ENCODE data around the gene PCDHA11. TPM values are rescaled to one million over a fixed set of nuclear protein-coding genes. Genes with fewer than 3 reads are reported as not detected.

Gene PCDHA11
- total and polyA plus RNA-seq, 2 donors (not counting 3 experiments of a cell fraction or from before 2014, with no cell fraction given), result not detected

DNA sequence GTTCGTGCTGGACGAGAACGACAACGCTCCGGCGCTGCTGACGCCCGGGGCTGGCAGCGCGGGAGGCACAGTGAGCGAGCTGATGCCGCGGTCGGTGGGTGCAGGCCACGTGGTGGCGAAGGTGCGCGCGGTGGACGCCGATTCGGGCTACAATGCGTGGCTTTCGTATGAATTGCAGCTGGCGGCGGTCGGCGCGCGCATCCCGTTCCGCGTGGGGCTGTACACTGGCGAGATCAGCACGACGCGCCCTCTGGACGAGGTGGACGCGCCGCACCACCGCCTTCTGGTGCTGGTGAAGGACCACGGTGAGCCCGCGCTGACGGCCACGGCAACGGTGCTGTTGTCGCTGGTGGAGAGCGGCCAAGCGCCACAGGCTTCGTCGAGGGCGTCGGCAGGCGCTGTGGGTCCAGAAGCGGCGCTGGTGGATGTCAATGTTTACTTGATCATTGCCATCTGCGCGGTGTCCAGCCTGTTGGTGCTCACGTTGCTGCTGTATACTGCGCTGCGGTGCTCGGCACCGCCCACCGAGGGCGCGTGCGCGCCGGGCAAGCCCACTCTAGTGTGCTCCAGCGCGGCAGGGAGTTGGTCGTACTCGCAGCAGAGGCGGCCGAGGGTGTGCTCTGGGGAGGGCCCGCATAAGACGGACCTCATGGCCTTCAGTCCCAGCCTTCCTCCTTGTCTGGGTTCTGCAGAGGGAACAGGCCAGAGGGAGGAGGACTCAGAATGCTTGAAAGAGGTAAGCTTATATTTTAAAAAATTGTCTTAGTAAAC lies 15.4 kb downstream of the PCDHA11 start:
- Histone ChIP-seq H3K9ac (replicated peaks; ENCODE audit: extremely low read depth, insufficient read depth, low read length) (no peak overlapping the region), H2AFZ (ENCODE audit: low read depth, low read length) (no peak overlapping the region), H3K27me3 (ENCODE audit: control insufficient read depth in 2 of 2, insufficient read depth in 2 of 2, low read length in 2 of 2) (peaks cover 0 to 5% of the 10 kb centered on the region in 2 experiments), H3K4me2 (ENCODE audit: insufficient read depth, low read length) (no peak overlapping the region), H3K27ac (ENCODE audit: insufficient read depth, low read depth, low read length) (no peak overlapping the region), H3K36me3 (ENCODE audit: control insufficient read depth in 2 of 2, extremely low read depth in 1 of 2, insufficient read depth in 2 of 2, low read length in 2 of 2) (no peaks in the 10 kb centered on the region), H3K9me1 (replicated peaks; ENCODE audit: control insufficient read depth, extremely low read depth, insufficient read depth, low read length) (no peaks in the 10 kb centered on the region), H3K4me1 (ENCODE audit: control insufficient read depth, extremely low read depth, insufficient read depth, low read length) (no peaks in the 10 kb centered on the region), H3K9me3 (replicated peaks; ENCODE audit: control insufficient read depth, insufficient read depth, low read length) (no peaks in the 10 kb centered on the region), H3K4me3 (replicated peaks in 1 of 3; ENCODE audit: insufficient read depth in 1 of 3, low read depth in 1 of 3, low read length in 3 of 3) (no peak overlapping the region), H4K20me1 (replicated peaks; ENCODE audit: control insufficient read depth, extremely low read depth, insufficient read depth, low read length) (no peaks in the 10 kb centered on the region), H3K79me2 (ENCODE audit: control insufficient read depth, insufficient read depth, low read length) (no peaks in the 10 kb centered on the region)
- POLR2A ChIA-PET, result no interaction called here
- dilution Hi-C loops (cut with MboI; ENCODE audit: extremely low pct_ligation_motif_present, low sequenced_read_pairs) (no loop called here), intact Hi-C loops (cut with micrococcal nuclease) (loop anchor here (5.0 kb wide), 1 partner anchor 43 kb away; the partner anchor contains the start of gene PCDHAC1)
- CTCF ChIA-PET, result interaction anchor here (2.2 kb wide), 1 partner anchor 156 kb away, joined by 12 read pairs; no protein-coding TSS in a partner anchor
- TF ChIP-seq EZH2 (IDR thresholded peaks at IDR 0.05; ENCODE audit: borderline replicate concordance, low read depth, low read length, severe bottlenecking) (no peak), GATA2 (IDR thresholded peaks at IDR 0.05; ENCODE audit: insufficient read depth, insufficient read length, low read depth, low read length) (no peak), POLR2A (IDR thresholded peaks at IDR 0.05; ENCODE audit: low read depth, low read length) (no peak), POLR2AphosphoS5 (IDR thresholded peaks at IDR 0.05; ENCODE audit: insufficient read depth, low read depth, low read length) (no peak)
- TF ChIP-seq, protein P1, sequence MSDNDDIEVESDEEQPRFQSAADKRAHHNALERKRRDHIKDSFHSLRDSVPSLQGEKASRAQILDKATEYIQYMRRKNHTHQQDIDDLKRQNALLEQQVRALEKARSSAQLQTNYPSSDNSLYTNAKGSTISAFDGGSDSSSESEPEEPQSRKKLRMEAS (IDR thresholded peaks at IDR 0.05; ENCODE audit: insufficient read depth, insufficient read length), result no peak
- DNase-seq (ENCODE audit: low read depth, low spot score), result no peak
- BruUV-seq (replicated peaks), result no TSS peak
- no peak for FAIRE-seq

DNA sequence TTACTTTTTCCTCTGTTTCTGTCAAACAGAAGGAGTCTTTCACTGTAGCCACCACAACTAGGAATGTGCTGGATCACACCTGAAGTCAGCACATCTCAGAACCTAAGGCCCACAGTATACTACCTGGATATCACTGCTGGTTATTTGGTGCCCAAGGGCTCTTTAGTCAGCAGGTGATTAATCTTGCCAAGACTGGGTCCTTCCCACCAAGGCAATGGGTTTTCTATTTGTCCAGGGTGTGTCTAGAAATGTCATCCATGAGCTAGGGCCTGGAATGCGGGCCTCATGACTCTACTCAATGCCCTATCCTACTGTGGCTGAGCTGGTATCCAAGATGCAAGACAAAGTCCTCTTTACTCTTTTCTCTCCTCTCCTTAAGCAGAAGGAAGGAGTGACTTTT lies 47.6 kb downstream of the PCDHA11 start:
- Histone ChIP-seq H3K27me3 (ENCODE audit: control insufficient read depth in 2 of 2, insufficient read depth in 2 of 2, low read length in 2 of 2) (no peaks in the 10 kb centered on the region), H3K4me2 (ENCODE audit: insufficient read depth, low read length) (no peak overlapping the region), H3K9me1 (replicated peaks; ENCODE audit: control insufficient read depth, extremely low read depth, insufficient read depth, low read length) (no peaks in the 10 kb centered on the region), H3K79me2 (ENCODE audit: control insufficient read depth, insufficient read depth, low read length) (no peaks in the 10 kb centered on the region), H3K9me3 (replicated peaks; ENCODE audit: control insufficient read depth, insufficient read depth, low read length) (no peaks in the 10 kb centered on the region), H3K4me1 (ENCODE audit: control insufficient read depth, extremely low read depth, insufficient read depth, low read length) (no peaks in the 10 kb centered on the region), H3K9ac (replicated peaks; ENCODE audit: extremely low read depth, insufficient read depth, low read length) (no peak overlapping the region), H3K27ac (ENCODE audit: insufficient read depth, low read depth, low read length) (no peak overlapping the region), H3K36me3 (ENCODE audit: control insufficient read depth in 2 of 2, extremely low read depth in 1 of 2, insufficient read depth in 2 of 2, low read length in 2 of 2) (no peaks in the 10 kb centered on the region), H4K20me1 (replicated peaks; ENCODE audit: control insufficient read depth, extremely low read depth, insufficient read depth, low read length) (no peaks in the 10 kb centered on the region), H2AFZ (ENCODE audit: low read depth, low read length) (no peak overlapping the region), H3K4me3 (replicated peaks in 1 of 3; ENCODE audit: insufficient read depth in 1 of 3, low read depth in 1 of 3, low read length in 3 of 3) (no peak overlapping the region)
- BruUV-seq (replicated peaks), result no TSS peak
- intact Hi-C loops (cut with micrococcal nuclease), result no loop called here
- no peak for DNase-seq (ENCODE audit: low read depth, low spot score)
- ChIA-PET CTCF (no interaction called here), POLR2A (no interaction called here)
- TF ChIP-seq, protein P2, sequence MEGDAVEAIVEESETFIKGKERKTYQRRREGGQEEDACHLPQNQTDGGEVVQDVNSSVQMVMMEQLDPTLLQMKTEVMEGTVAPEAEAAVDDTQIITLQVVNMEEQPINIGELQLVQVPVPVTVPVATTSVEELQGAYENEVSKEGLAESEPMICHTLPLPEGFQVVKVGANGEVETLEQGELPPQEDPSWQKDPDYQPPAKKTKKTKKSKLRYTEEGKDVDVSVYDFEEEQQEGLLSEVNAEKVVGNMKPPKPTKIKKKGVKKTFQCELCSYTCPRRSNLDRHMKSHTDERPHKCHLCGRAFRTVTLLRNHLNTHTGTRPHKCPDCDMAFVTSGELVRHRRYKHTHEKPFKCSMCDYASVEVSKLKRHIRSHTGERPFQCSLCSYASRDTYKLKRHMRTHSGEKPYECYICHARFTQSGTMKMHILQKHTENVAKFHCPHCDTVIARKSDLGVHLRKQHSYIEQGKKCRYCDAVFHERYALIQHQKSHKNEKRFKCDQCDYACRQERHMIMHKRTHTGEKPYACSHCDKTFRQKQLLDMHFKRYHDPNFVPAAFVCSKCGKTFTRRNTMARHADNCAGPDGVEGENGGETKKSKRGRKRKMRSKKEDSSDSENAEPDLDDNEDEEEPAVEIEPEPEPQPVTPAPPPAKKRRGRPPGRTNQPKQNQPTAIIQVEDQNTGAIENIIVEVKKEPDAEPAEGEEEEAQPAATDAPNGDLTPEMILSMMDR (IDR thresholded peaks at IDR 0.05; ENCODE audit: extremely low read depth in 1 of 2, insufficient read depth in 1 of 2, low read depth in 1 of 2, low read length in 2 of 2), result no peak
- TF ChIP-seq POLR2AphosphoS5 (IDR thresholded peaks at IDR 0.05; ENCODE audit: insufficient read depth, low read depth, low read length) (no peak), POLR2A (IDR thresholded peaks at IDR 0.05; ENCODE audit: low read depth, low read length) (no peak), MYC (IDR thresholded peaks at IDR 0.05; ENCODE audit: low read depth, low read length) (no peak), GATA2 (IDR thresholded peaks at IDR 0.05; ENCODE audit: insufficient read depth, insufficient read length, low read depth, low read length) (no peak)
- TF ChIP-seq, protein P1 (IDR thresholded peaks at IDR 0.05; ENCODE audit: insufficient read depth, insufficient read length), result no peak
- no peak for FAIRE-seq
- dilution Hi-C loops (cut with MboI; ENCODE audit: extremely low pct_ligation_motif_present, low sequenced_read_pairs), result no loop called here
